ENCODE measurements around the gene NFATC4.

DNA sequence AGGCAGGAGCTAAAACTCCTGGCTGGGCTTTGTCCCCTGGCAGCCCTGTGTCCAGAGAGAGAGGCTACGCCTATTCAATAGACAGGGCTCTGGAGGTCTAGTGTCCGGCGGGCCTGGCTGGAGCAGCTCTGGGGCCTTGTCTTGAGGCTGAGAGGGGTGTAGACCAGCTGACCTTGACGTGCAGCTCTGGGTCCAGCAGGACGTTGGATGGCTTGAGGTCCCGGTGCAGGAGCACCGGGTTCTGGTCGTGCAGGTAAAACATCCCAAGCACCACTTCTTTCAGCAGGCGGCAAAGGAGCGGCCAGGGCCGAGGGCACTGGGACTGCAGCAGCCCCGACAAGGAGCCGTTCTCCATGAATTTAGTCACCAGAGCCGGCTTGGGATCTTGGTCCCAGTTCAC lies 29.1 kb upstream of the NFATC4 start:
- TF ChIP-seq, protein P1, sequence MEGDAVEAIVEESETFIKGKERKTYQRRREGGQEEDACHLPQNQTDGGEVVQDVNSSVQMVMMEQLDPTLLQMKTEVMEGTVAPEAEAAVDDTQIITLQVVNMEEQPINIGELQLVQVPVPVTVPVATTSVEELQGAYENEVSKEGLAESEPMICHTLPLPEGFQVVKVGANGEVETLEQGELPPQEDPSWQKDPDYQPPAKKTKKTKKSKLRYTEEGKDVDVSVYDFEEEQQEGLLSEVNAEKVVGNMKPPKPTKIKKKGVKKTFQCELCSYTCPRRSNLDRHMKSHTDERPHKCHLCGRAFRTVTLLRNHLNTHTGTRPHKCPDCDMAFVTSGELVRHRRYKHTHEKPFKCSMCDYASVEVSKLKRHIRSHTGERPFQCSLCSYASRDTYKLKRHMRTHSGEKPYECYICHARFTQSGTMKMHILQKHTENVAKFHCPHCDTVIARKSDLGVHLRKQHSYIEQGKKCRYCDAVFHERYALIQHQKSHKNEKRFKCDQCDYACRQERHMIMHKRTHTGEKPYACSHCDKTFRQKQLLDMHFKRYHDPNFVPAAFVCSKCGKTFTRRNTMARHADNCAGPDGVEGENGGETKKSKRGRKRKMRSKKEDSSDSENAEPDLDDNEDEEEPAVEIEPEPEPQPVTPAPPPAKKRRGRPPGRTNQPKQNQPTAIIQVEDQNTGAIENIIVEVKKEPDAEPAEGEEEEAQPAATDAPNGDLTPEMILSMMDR (IDR thresholded peaks at IDR 0.05; ENCODE audit: low read length): no peak
- no peak for TF ChIP-seq EZH2 (IDR thresholded peaks at IDR 0.05; ENCODE audit: borderline replicate concordance, low read length)
